Nephron (organoid): ENCODE data around the gene THOC7.

Experiments
- H3K27ac Mint-ChIP-seq, 3 experiments: 2 replicates each; pipeline ENCODE4 v1.8.0; 2020; ENCODE audit warnings: mixed read lengths in 3 of 3, mild to moderate bottlenecking in 2 of 3, moderate library complexity in 1 of 3
- H3K27me3 Mint-ChIP-seq: 2 replicates; pipeline ENCODE4 v1.8.0; 2021; ENCODE audit warnings: low read depth, mild to moderate bottlenecking, moderate library complexity, mixed read lengths
- H3K36me3 Mint-ChIP-seq: 2 replicates; pipeline ENCODE4 v1.8.0; 2020; ENCODE audit warnings: low read depth, mixed read lengths
- H3K4me1 Mint-ChIP-seq: 2 replicates; pipeline ENCODE4 v1.8.0; 2020; ENCODE audit warnings: mixed read lengths
- H3K4me3 Mint-ChIP-seq, 3 experiments: 2 replicates each; pipeline ENCODE4 v1.8.0; 2020; ENCODE audit warnings: mild to moderate bottlenecking in 3 of 3, mixed read lengths in 3 of 3, moderate library complexity in 2 of 3
- H3K9me3 Mint-ChIP-seq: 2 replicates; pipeline ENCODE4 v1.8.0; 2020; ENCODE audit warnings: mixed read lengths
- CTCF ChIP-seq, 3 experiments: fragments of 200-600 bp; sonication (generic); IDR thresholded peaks; one replicate each; pipeline ENCODE4 v1.5.0; 2021; ENCODE audit warnings: antibody characterized with exemption in 3 of 3; ENCODE audit not compliant: unreplicated experiment in 3 of 3

Gene THOC7

GRCh38 chr3:63860776-63861175 is 2.8 kb downstream of the THOC7 start:
- peaks cover 3% of the 10 kb centered on the region for H3K36me3 Mint-ChIP-seq
- no peaks in the 10 kb centered on the region for H3K9me3 Mint-ChIP-seq
- peak overlapping the region in 1 of 3 experiments; percentile 23 for H3K27ac Mint-ChIP-seq
- peak overlapping the region; percentile 11 to 70 (median 34) for H3K4me3 Mint-ChIP-seq
- no peak for TF ChIP-seq CTCF (IDR thresholded peaks at IDR 0.05; ENCODE audit: unreplicated experiment in 3 of 3)
- H3K4me1 Mint-ChIP-seq: peaks cover 17% of the 10 kb centered on the region
- no peaks in the 10 kb centered on the region for H3K27me3 Mint-ChIP-seq

GRCh38 chr3:63857311-63857710 is 6.3 kb downstream of the THOC7 start:
- TF ChIP-seq CTCF (IDR thresholded peaks at IDR 0.05; ENCODE audit: unreplicated experiment in 3 of 3): no peak
- Mint-ChIP-seq H3K4me3 (no peak overlapping the region), H3K9me3 (no peaks in the 10 kb centered on the region)

GRCh38 chr3:63855333-63855940 is 8.2 kb downstream of the THOC7 start:
- Mint-ChIP-seq H3K4me3 (no peak overlapping the region), H3K27me3 (no peaks in the 10 kb centered on the region), H3K4me1 (no peaks in the 10 kb centered on the region), H3K9me3 (no peaks in the 10 kb centered on the region), H3K36me3 (peaks cover 7% of the 10 kb centered on the region), H3K27ac (no peak overlapping the region)
- no peak for TF ChIP-seq CTCF (IDR thresholded peaks at IDR 0.05; ENCODE audit: unreplicated experiment in 3 of 3)

More at GRCh38 chr3:63857311-63857710, 6.3 kb downstream of the THOC7 start:
- no peaks in the 10 kb centered on the region for H3K27me3 Mint-ChIP-seq
- H3K27ac Mint-ChIP-seq: no peak overlapping the region
- H3K36me3 Mint-ChIP-seq: peaks cover 3% of the 10 kb centered on the region
- no peaks in the 10 kb centered on the region for H3K4me1 Mint-ChIP-seq

- Mint-ChIP-seq H3K27ac (no peak overlapping the region), H3K27me3 (no peaks in the 10 kb centered on the region), H3K9me3 (no peaks in the 10 kb centered on the region), H3K4me3 (no peak overlapping the region), H3K36me3 (peaks cover 7% of the 10 kb centered on the region), H3K4me1 (no peaks in the 10 kb centered on the region)
- TF ChIP-seq CTCF (IDR thresholded peaks at IDR 0.05; ENCODE audit: unreplicated experiment in 3 of 3): no peak
Observed at GRCh38 chr3:63853106-63853505, 10.5 kb downstream of the THOC7 start.

- H3K36me3 Mint-ChIP-seq: peaks cover 7% of the 10 kb centered on the region
- no peak for TF ChIP-seq CTCF (IDR thresholded peaks at IDR 0.05; ENCODE audit: unreplicated experiment in 3 of 3)
- no peaks in the 10 kb centered on the region for H3K4me1 Mint-ChIP-seq
- H3K9me3 Mint-ChIP-seq: no peaks in the 10 kb centered on the region
- H3K27ac Mint-ChIP-seq: no peak overlapping the region
- H3K27me3 Mint-ChIP-seq: no peaks in the 10 kb centered on the region
- no peak overlapping the region for H3K4me3 Mint-ChIP-seq
Observed at GRCh38 chr3:63851287-63851686, 12.3 kb downstream of the THOC7 start.

GRCh38 chr3:63849175-63849574 is 14.4 kb downstream of the THOC7 start:
- no peak overlapping the region for H3K27ac Mint-ChIP-seq
- H3K4me1 Mint-ChIP-seq: no peaks in the 10 kb centered on the region
- H3K27me3 Mint-ChIP-seq: no peaks in the 10 kb centered on the region
- no peak overlapping the region for H3K4me3 Mint-ChIP-seq
- H3K9me3 Mint-ChIP-seq: no peaks in the 10 kb centered on the region
- peaks cover 7% of the 10 kb centered on the region for H3K36me3 Mint-ChIP-seq
- TF ChIP-seq CTCF (IDR thresholded peaks at IDR 0.05; ENCODE audit: unreplicated experiment in 3 of 3): no peak
